HuH-7 (cell line): ENCODE data around the gene NTRK2.

ENCODE experiments used
- DNase-seq: peaks from one replicate; pipeline ENCODE4 v3.0.0; 2011; ENCODE audit warnings: low spot score

Gene NTRK2

GRCh38 chr9:84669288-84670137, at the start of gene NTRK2:
NTRK2 (plus strand) TSS chr9:84669729; CDS start chr9:84670749, 1,020 bp downstream.
- DNase-seq: no peak

GRCh38 chr9:84620338-84620737, 49.2 kb upstream of the NTRK2 start:
- no peak for DNase-seq

- no peak for DNase-seq
These were observed 47.7 kb upstream of the NTRK2 start for GRCh38 chr9:84621811-84622210.

GRCh38 chr9:84622981-84623380, 46.5 kb upstream of the NTRK2 start:
- DNase-seq: no peak

- no peak for DNase-seq
These were observed 33.1 kb upstream of the NTRK2 start for GRCh38 chr9:84636436-84636835.

- no peak for DNase-seq
These were observed 26.9 kb upstream of the NTRK2 start for GRCh38 chr9:84642553-84643141.

GRCh38 chr9:84647699-84648098, 21.8 kb upstream of the NTRK2 start:
- DNase-seq: no peak

- no peak for DNase-seq
These were observed 16.9 kb upstream of the NTRK2 start for GRCh38 chr9:84652496-84653120.

- DNase-seq: no peak
These were observed 14.1 kb upstream of the NTRK2 start for GRCh38 chr9:84655447-84655846.

- no peak for DNase-seq
These were observed 10.2 kb upstream of the NTRK2 start for GRCh38 chr9:84659313-84659712.

GRCh38 chr9:84659773-84660172, 9.8 kb upstream of the NTRK2 start:
- DNase-seq: no peak

- DNase-seq: peak; percentile 20
These were observed 1.8 kb upstream of the NTRK2 start for GRCh38 chr9:84667571-84668195.

GRCh38 chr9:84668196-84669012, 1.1 kb upstream of the NTRK2 start:
- no peak for DNase-seq

- DNase-seq: no peak
These were observed 579 bp upstream of the NTRK2 start for GRCh38 chr9:84669013-84669287.

GRCh38 chr9:84670138-84671041, 861 bp downstream of the NTRK2 start:
- no peak for DNase-seq

GRCh38 chr9:84671586-84672521, 2.3 kb downstream of the NTRK2 start:
- no peak for DNase-seq

GRCh38 chr9:84673806-84674205, 4.3 kb downstream of the NTRK2 start:
- DNase-seq: no peak

GRCh38 chr9:84677080-84677479, 7.6 kb downstream of the NTRK2 start:
- no peak for DNase-seq

- no peak for DNase-seq
These were observed 10.0 kb downstream of the NTRK2 start for GRCh38 chr9:84679571-84679970.
